HG02610 (cell line): ENCODE data around the gene NR3C2.

Experiments
- ATAC-seq: cut with Tn5 transposase; IDR thresholded peaks from one replicate; pipeline ENCODE4 v1.9.1; 2021; ENCODE audit warnings: mild to moderate bottlenecking, moderate library complexity; ENCODE audit not compliant: unreplicated experiment

Gene NR3C2

DNA sequence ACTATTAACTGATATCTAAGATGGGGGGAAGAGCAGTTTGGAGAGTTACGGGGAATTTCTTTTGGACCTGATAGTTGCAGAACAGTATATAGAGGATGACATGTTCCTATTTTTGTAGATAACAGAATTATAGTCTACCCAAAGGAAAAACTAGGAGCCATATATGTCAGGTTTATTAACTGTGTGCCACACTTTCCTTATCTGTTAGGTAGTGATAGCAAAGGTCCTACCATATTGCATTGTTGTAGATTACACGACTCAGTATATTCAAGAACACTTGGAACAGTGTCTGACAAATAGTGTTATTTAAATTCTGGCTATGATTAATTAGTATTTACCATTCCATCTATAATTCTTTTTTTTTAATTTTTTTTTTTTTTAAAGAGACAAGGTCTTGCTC is 175.3 kb downstream of the NR3C2 start:
- no peak for ATAC-seq

DNA sequence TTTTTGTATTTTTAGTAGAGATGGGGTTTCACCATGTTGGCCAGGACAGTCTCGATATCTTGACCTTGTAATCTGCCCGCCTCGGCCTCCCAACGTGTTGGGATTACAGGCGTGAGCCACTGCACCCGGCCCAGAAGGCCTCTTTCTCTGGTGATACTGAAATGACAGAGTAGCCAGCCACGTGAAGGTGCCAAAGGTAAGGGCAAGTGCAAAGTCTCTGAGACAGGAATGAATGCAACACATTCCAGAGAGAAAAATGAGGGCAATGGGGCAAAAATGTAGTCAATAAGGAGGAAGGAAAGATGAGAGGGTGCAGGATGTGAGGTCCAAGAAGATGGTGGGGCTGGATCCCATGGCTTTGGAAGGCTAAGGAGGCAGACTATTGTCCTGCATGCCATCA is 176.0 kb downstream of the NR3C2 start:
- ATAC-seq, result no peak

DNA sequence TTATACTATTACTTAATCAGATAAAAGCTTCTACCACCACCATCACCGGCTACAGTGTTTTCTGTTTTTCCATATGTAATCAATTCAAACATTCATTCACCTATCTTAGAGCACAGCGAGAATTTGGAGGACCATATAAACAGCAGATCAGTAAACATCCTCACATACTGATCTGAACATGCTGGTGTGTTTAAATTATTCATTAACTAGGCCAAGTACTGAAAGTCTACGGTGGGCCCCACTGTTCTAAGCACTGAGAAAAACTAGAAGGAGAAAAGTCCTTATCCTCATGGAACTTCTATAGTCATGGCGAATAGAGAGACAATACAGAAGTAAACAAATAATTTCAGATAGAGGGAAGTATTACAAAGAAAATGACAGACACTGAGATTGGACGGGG is 176.6 kb downstream of the NR3C2 start:
- ATAC-seq, result no peak

DNA sequence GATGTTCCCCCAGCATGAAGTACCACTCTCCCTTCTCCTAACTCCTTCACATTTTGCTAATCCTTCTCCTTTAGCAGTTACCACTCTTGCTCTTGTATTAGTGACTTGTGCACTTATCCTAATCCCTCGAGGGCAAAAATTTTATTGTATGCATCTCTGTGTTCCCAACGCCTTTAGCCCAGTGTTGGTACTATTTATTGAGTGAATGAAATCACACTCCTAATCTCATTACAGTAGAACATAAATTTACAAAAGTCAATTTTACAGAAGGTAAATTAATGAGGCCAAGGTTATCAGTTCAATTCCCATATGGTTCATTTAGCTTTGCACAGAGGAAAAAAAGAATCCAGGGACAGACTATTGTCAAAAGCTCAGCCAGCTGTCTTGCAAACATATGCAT is 178.4 kb downstream of the NR3C2 start:
- no peak for ATAC-seq

DNA sequence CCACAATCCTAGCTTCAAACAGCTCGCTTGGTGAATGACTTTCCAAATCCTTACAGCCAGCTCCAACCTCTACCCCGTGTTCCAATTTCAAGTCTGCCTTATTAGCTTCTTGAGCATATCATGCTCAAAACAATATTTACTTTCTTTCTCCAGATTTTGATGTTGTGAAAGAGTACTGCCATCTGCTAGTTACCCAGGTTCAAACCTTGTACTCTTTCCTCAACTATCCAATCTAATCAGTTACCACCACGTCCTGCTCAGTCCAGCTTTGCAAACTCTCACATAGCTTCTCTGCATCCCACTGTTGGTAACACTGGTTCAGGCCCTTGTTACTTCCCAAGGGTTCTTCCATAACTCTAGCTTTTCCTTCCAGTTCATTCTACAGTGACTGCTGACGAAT is 179.1 kb downstream of the NR3C2 start:
- ATAC-seq, result no peak

DNA sequence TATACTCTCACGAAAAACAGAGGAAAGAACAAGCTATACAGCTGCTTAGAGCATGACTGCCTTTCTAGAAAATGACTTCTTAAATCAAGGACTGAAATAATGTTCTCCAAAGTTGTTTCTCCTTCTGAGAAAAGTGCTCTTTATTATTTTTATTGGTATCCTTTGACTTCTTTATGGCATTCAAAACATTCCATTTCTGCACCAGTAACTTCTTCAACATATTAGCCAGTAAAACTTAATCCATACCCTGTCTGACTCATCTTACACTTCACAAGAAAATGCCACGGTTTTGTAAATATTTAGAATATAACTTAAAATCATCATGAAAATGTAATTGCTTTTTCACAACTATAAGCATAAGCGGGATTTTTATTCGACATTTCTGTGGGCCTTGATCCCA is 180.4 kb downstream of the NR3C2 start:
- no peak for ATAC-seq

DNA sequence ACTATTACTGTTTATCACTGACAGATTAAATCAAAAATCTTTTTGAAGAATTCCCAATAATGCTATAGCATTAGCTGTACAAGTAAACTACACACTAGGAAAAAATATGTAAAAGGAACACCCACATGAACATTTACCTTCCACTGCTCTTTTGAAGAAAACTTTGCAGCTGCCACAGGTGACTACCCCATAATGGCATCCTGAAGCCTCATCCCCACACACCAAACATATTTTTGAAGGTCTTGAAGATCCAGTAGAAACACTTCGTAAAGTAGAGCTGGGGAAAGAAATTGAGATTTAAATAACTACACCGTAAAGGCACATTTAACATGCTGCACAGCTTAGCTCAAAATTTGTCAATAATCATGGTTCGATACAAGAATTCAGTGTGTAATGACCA is 182.4 kb downstream of the NR3C2 start:
- ATAC-seq, result no peak

DNA sequence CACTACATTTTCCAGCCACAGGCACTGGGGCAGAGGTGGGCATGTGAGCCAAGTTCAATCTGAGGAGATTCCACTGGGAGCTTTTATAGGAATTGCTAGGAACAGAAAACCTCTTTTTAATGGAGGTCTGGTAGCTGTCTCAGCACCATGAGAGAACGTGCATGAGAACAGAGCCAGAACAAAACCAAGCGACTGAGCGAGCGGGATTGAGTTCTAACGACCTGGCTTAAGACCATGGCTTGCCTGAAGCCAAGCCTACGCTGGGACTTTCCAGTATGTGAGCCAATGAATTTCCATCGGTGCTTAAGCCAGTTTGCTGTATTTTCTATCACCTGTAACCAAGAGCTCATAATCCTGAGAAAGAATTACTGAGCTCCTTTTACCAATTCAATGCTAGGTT is 183.7 kb downstream of the NR3C2 start:
- no peak for ATAC-seq

DNA sequence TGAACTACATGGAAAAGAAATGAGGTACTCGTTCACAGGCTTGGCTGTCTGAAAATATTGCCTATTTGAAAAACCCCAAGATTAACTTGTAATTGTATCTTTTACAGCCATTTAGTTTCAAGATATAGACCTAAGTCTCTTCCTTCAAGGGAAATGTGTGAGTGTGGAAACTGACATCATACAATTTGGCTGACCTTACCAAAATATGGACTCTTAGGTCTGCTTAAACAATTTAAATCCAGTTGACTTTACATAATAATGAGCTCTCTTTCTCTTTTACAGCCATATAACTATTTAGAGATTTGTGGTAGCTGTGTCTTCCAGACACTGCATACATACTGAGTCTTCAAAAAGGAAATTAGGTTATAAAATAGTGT is 186.9 kb downstream of the NR3C2 start:
- ATAC-seq, result no peak

DNA sequence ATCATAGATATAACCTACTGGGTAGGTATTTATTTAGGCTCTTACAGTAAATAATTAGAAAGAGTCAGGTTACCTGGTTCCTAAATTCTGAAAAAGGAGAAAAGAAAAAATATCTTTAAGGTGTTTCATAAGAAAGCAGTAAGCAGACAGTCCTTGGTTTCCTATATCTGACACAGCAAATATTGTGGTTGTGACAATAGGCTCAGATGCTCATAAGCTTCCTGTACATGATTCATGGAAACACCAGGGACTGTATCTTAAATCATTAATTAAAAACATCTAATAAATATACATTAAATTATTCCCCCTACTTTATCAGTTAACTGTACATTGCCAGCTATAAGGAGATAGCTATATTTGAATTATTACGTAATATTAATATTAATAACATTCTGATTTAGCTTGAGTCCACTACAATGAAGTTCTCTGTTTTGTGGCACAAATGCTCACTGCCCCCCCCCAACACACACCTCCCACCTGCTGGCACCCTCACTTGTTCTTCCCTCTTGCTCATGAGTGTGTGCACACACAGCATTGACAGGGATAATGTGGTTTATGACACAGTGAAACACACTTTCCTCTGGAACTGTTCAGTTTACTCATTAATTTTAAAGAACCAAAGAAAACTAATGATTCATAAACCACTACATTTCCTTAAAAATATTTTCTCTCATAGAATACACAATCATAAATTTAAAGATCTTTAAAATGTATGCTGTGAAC is 187.4 kb downstream of the NR3C2 start:
- ATAC-seq, result no peak

DNA sequence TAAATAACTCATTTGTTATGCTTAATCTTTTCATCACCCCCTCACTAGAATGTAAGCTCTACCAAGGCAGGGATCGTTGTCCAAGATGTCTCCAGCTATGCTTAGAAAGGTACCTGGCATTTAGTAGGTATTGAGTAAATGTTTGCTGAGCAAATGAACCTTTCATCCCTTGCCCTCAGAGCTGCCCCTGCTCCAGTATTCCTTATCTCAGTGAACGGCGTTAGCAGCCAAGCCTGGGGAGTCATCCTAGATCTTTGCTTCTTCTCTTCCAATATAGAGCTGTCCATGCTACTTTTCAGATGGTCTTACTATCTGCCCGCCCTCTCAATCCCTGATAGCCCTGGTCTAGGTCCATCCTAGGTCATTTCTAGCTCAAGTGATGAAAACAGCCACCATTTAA is 188.4 kb downstream of the NR3C2 start:
- ATAC-seq, result no peak

DNA sequence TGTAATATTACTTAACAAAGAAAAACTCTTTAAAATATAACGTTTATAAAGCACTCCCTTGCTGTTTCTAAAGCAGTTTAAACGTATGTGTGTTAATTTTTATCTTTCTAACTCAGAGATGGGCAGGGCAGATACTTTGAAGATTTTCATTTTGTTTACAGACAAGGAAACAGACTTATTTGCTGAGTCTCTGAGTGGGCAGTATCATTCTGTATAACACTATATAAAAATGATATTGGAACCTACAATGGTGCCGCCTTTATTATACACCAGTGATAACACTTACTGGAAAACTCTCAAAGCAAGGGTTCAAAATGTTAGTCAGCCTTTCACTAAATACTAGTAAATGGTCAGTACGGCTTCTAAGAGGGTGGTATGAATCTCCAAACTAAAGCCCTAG is 193.4 kb downstream of the NR3C2 start:
- ATAC-seq, result no peak

DNA sequence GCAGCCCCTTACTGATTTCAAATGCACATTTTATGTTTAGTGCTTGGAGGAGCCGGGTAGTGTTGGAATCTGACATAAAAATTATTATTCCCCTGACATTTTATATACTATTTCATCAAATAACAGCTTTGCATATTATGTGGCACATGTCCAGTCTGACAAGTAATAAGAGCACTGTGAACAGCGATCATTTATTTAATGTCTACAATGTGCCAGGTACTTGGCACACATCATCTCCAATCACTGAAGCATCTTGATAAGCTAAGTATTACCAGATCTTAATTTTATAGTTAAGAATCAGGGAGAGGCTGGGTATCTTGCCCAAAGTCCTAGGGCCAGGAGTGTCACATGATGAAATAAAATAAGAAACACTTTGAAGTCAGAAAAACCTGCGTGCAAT is 197.2 kb downstream of the NR3C2 start:
- ATAC-seq, result no peak

DNA sequence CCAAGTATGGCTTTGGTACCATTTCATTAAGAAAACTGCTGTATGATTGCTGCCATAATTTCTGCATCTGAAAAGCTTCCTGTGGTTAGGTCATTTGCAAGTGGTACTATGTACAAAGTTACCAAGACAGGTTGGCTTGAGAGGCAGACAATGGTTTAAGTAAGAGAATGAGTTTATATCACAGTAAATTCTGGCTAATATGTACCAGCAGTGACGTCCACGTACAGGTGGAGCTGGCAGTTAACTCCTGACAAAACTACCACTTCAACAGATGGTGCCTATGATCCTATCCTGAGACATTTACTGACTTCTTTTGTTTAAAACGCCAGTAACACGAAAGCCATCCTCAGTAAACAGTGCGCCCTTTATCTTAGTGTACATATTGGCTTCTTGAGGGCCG is 198.4 kb downstream of the NR3C2 start:
- no peak for ATAC-seq

DNA sequence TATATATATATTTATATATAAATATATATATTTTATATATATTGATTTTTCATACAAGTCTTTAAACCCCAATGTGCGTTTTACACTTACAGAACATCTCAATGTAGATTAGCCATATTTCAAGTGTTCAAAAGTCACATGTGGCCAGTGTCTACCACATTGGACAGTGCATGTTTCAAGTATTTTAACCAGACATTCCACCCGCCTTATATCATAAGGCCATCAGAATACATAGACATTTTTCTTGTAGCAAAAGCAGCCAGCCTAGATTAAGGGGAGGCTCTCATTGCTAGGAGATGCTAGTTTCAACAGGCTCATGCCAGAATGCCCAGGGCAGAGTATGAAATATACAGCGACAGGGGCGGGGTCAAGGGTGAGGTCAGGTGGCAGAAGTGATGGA is 202.0 kb downstream of the NR3C2 start:
- ATAC-seq, result no peak

DNA sequence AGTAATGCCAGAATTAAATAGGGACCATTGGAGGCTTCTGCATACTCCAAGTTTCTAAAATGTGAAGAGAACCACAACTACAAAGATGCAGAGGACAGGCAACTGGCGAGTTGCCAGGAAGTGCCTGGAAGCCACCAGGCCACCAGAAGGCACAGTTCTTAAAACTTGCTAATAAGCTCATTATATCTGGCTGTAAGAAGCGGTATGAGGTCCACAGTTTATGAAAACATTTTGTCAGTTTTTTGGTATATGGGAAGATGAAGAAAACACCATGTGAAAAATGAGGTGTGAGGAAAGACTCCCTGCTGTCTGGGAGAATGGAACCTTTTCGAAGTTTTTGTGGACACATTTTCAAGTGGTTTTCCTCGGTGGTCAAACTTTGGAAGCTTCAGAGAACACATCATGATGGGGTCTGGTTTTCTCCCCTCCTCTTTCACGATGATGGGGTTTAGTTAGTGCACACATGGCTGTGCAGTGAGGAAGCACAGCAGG is 202.7 kb downstream of the NR3C2 start:
- no peak for ATAC-seq

DNA sequence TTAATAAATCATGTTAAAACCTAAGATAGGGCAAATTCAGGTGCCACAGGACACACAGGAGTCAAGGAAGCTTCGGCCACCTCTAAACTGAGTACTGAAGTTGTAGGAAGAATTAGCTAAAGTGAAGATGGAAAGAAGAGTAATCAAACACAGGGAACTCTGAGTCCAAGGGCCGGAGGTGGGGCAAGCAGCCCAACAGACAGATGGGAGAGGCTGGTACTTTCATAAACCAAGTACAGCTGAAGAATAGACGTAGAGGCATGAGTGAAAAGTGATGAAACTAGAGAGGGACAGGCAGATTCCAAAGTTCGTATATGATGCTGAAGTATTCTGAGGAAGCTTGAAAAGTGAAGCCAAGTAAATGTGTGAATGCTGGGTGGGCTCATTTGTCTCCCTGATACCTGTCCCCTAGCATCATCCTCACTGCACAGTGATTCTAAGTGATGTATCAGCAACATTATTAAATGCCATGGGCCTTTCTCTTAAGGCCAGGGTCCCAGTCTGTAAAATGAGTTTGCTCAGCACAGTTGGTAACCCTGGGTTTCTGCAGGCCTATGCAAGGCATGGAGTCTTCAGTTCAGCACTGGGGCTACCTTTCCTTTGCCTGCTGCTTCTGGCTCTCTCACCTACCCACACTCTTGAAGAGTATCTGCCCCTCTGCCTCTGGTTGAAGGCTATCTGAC is 203.3 kb downstream of the NR3C2 start:
- ATAC-seq, result no peak

DNA sequence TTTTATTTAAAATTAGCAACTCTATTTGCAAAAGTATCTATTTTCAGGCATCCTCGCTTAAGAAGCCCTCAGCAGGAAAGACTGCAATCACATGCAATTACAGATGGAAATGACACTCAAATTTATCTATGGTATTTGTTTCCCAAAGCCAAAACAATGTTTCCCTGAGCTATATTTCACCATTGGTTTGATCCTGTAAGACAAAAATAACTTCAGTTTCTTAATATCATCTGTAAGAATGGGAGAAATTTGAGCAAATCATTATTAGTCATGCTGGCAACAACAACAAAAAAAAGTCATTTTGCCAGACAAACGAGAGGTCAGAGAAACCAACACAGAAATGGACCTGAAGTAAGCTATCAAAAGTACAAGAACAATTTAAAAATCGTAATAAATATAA is 204.1 kb downstream of the NR3C2 start:
- ATAC-seq, result no peak

DNA sequence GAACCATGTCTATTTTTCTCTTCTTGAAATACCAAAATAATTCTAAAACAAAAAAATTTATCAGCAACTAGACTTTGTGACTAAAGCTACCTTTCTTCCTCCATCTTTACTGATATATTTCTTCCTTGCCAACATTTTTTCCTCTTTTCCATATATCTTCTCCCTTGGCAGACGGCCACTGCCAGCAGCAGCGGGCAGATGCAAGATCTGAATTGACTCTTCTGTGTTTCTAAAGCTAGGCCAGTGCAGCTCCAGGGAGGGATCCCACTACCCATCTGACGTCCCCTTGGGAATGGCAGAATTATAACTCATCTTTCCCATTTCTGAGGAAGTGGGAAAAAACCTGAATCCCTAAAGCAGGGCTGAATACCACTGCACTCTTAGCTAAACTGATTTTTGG is 206.4 kb downstream of the NR3C2 start:
- ATAC-seq, result no peak

DNA sequence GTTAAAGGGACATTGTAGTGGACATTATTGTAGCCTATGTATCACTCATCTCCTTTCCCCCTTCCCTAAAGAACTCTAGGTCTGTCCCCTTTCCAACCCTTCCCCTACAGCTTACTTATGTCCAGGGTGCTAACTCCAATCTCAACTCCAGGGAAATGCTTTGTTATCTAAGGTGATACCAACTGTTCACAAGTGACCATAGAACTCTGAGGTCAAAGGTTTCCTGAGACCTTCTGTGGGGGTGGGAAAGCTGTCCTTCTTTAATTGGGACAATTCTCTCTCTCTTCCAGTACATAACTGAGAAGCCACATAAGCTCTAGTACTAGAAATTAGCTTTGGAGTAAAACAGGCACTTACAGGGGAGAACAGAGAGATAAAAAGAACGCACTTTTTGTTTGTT is 212.4 kb downstream of the NR3C2 start:
- no peak for ATAC-seq

DNA sequence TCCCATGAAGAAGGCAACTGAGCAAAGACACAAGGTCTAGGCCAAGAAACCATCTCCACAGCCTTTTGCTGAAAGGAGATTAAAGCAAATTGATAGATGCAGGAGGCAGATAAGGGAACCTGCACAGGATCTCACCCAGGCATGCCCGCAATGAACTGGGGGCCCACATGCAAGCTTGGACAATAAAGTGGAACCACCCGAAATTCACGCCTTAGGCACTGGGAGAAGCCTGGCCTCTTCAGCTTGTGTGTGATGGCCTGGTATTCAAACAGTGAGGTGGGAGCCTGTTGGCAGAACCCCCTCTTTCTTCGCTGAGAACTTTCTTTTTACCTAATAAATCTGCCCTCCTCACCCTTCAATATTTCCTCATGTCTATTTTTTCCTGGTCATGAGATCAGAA is 213.2 kb downstream of the NR3C2 start:
- no peak for ATAC-seq

DNA sequence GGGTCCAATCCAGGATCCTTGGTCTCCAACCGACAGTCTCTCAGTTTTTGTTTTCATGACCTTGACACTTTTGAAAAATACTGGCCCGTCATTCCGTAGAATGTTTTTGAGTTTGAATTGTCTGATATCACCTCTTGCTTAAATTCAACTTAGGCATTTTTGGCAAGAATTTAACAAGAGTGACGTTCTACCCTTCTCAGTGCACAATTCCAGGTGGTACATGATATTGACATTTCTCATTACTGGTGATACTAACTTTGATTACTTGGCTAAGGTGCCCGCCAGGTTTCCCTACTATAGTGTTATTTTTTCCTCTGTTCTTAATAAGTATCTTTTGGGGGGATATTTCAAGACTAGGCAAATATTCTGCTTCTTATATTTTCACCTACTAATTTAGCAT is 215.1 kb downstream of the NR3C2 start:
- no peak for ATAC-seq

DNA sequence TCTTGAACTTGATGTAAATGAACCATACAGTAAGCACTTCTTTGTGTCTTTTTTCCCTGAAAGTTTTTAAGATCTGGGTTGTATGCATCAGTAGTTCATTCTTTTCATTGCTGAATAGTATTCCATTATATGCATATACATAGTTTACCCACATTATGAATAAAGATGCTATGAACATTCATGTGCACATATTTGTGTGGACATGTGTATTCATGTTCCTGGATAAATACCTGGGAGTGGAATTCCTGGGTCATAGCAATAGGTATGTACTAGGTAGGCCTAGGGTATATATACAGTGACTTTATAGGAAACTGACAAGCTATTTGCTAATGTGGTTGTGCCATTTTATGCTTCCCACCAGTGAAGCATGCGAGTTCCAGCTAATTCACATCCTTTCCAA is 215.9 kb downstream of the NR3C2 start:
- ATAC-seq, result no peak
